HCT116 (cell line): ENCODE results near the gene TBPL1. TPM values are rescaled to one million over a fixed set of nuclear protein-coding genes. Genes with fewer than 3 reads are reported as not detected.
A peak's percentile ranks its signal among the peaks of the same experiment; 100 is the strongest.

ENCODE experiments used
- ATAC-seq: fragments of 200-7000 bp; cut with Tn5 transposase; 2 replicates; pipeline ENCODE4 v1.9.1; 2020; ENCODE audit warnings: mild to moderate bottlenecking, moderate library complexity
- BruUV-seq: library from RNA; stranded (reverse); fragments of 400-500 nt; replicated peaks from 2 replicates; lab custom pipeline; 2021; lab: Mats Ljungman, UMichigan
- CTCF ChIA-PET: fragments of 300-600 bp; sonication (Branson Sonifier 250); formaldehyde crosslinking; loops from one replicate; lab custom pipeline; 2021; ENCODE audit warnings: antibody characterized with exemption; lab: Charles Lee
- POLR2A ChIA-PET: fragments of 300-600, 350-600 bp; sonication (Branson Sonifier 250); formaldehyde crosslinking; loops from one replicate; lab custom pipeline; 2021; ENCODE audit warnings: antibody characterized with exemption; lab: Charles Lee
- RAD21 ChIA-PET, 2 experiments: fragments of 300-600 bp; sonication (Branson Sonifier 250); formaldehyde crosslinking; loops; one replicate each; lab custom pipeline; 2023; ENCODE audit warnings: low total read pairs in 2 of 2; ENCODE audit not compliant: uncharacterized antibody in 2 of 2, unreplicated experiment in 2 of 2, low non-redundant PET in 1 of 2; lab: Charles Lee
- DNase-seq: peaks from one replicate; pipeline ENCODE4 v3.0.0-alpha.2; 2010; ENCODE audit warnings: low read depth, low spot score
- H2AFZ ChIP-seq: fragments of 200-600 bp; shearing (Covaris generic), sonication (generic); 2 replicates; pipeline ENCODE4 v1.6.1; 2017; ENCODE audit warnings: low read depth, mixed run types, mixed read lengths, antibody characterized with exemption, low read length; ENCODE audit not compliant: poor library complexity, severe bottlenecking
- H3K27ac ChIP-seq: 2 replicates; pipeline ENCODE4 v1.5.1; 2012; ENCODE audit warnings: low read depth, low read length
- H3K27me3 ChIP-seq: fragments of 200-600 bp; sonication (generic); 2 replicates; pipeline ENCODE4 v1.6.1; 2016; ENCODE audit warnings: mixed run types, low read length, mixed read lengths; ENCODE audit not compliant: insufficient read depth
- H3K36me3 ChIP-seq, 2 experiments: fragments of 200-500 bp in 1 of 2; fragments of 200-600 bp in 1 of 2; sonication (Bioruptor generic) in 1 of 2; sonication (generic) in 1 of 2; 2 replicates each; pipeline versions ENCODE4 v1.5.1 to v1.6.1; 2014 to 2016; ENCODE audit warnings: low read length in 2 of 2, inconsistent platforms in 1 of 2, mixed read lengths in 1 of 2, mixed run types in 1 of 2; ENCODE audit not compliant: insufficient read depth in 2 of 2, control insufficient read depth in 1 of 2
- H3K4me1 ChIP-seq, 2 experiments: fragments of 200-600 bp in 1 of 2; sonication (generic) in 1 of 2; 2 replicates each; pipeline versions ENCODE4 v1.5.1 to v1.6.1; 2012 to 2017; ENCODE audit warnings: low read length in 2 of 2, inconsistent platforms in 1 of 2, mild to moderate bottlenecking in 1 of 2, mixed read lengths in 1 of 2, mixed run types in 1 of 2, moderate library complexity in 1 of 2; ENCODE audit not compliant: insufficient read depth in 2 of 2, control insufficient read depth in 1 of 2
- H3K4me2 ChIP-seq: fragments of 200-600 bp; sonication (generic); 2 replicates; pipeline ENCODE4 v1.6.1; 2017; ENCODE audit warnings: mixed run types, low read length, mixed read lengths
- H3K4me3 ChIP-seq, 2 experiments: fragments of 200-600 bp in 1 of 2; sonication (generic) in 1 of 2; replicated peaks in 1 of 2; 2 replicates each; pipeline ENCODE4 v1.5.1; 2011 to 2016; ENCODE audit warnings: low read length in 2 of 2, control low read depth in 1 of 2, low read depth in 1 of 2, mild to moderate bottlenecking in 1 of 2, mixed read lengths in 1 of 2, mixed run types in 1 of 2
- H3K79me2 ChIP-seq: fragments of 200-600 bp; sonication (generic); 2 replicates; pipeline ENCODE4 v1.6.1; 2017; ENCODE audit warnings: mild to moderate bottlenecking, mixed run types, low read length, moderate library complexity, mixed read lengths; ENCODE audit not compliant: insufficient read depth
- H3K9ac ChIP-seq: fragments of 200-600 bp; sonication (generic); 2 replicates; pipeline ENCODE4 v1.6.1; 2016; ENCODE audit warnings: low read length, mixed read lengths
- H3K9me2 ChIP-seq: fragments of 200-600 bp; sonication (generic), shearing (Covaris generic); 2 replicates; pipeline ENCODE4 v1.6.1; 2017; ENCODE audit warnings: mixed run types, mild to moderate bottlenecking, moderate library complexity; ENCODE audit not compliant: insufficient read depth
- H3K9me3 ChIP-seq, 2 experiments: fragments of 200-500 bp in 1 of 2; fragments of 200-600 bp in 1 of 2; sonication (Bioruptor generic) in 1 of 2; sonication (generic) in 1 of 2; 2 replicates each; pipeline ENCODE4 v1.6.1; 2014 to 2017; ENCODE audit warnings: low read length in 2 of 2, mixed read lengths in 2 of 2, inconsistent platforms in 1 of 2, low read depth in 1 of 2, mild to moderate bottlenecking in 1 of 2, mixed run types in 1 of 2, moderate library complexity in 1 of 2; ENCODE audit not compliant: control insufficient read depth in 1 of 2, insufficient read depth in 1 of 2
- H4K20me1 ChIP-seq: fragments of 200-600 bp; sonication (generic), shearing (Covaris generic); 2 replicates; pipeline ENCODE4 v1.6.1; 2017; ENCODE audit warnings: mixed run types, mild to moderate bottlenecking, moderate library complexity; ENCODE audit not compliant: insufficient read depth
- ATF3 ChIP-seq: IDR thresholded peaks from 2 replicates; pipeline ENCODE4 v1.6.1; 2012
- CBX3 ChIP-seq: IDR thresholded peaks from 2 replicates; pipeline ENCODE4 v1.6.1; 2012; ENCODE audit warnings: low read depth
- CEBPB ChIP-seq: IDR thresholded peaks from 2 replicates; pipeline ENCODE4 v1.6.1; 2012; ENCODE audit warnings: low read depth
- CTCF ChIP-seq, 3 experiments: fragments of 200-600 bp in 1 of 3; sonication (generic) in 1 of 3; IDR thresholded peaks in 2 of 3; conservative IDR thresholded peaks in 1 of 3; 2 replicates each; pipeline ENCODE4 v1.5.1; 2012 to 2017; ENCODE audit warnings: low read depth in 2 of 3, low read length in 2 of 3, antibody characterized with exemption in 1 of 3, borderline replicate concordance in 1 of 3, control low read depth in 1 of 3, mild to moderate bottlenecking in 1 of 3, mixed read lengths in 1 of 3, mixed run types in 1 of 3, moderate library complexity in 1 of 3; ENCODE audit not compliant: insufficient read depth in 1 of 3
- EGR1 ChIP-seq: IDR thresholded peaks from 2 replicates; pipeline ENCODE4 v1.6.1; 2012; ENCODE audit warnings: low read depth
- ELF1 ChIP-seq: IDR thresholded peaks from 2 replicates; pipeline ENCODE4 v1.6.1; 2012; ENCODE audit warnings: low read depth, borderline replicate concordance
- EZH2phosphoT487 ChIP-seq: fragments of 200-600 bp; IDR thresholded peaks from 2 replicates; pipeline ENCODE4 v1.6.1; 2018; ENCODE audit warnings: antibody characterized with exemption, borderline replicate concordance
- FOSL1 ChIP-seq: IDR thresholded peaks from 2 replicates; pipeline ENCODE4 v1.6.1; 2012; ENCODE audit warnings: low read depth
- POLR2A ChIP-seq: IDR thresholded peaks from 2 replicates; pipeline ENCODE4 v1.7.0; 2011; ENCODE audit warnings: borderline replicate concordance; ENCODE audit not compliant: insufficient read depth, insufficient read length; ENCODE audit errors: extremely low read depth
- POLR2AphosphoS5 ChIP-seq: IDR thresholded peaks from 2 replicates; pipeline ENCODE4 v1.6.1; 2011; ENCODE audit warnings: mild to moderate bottlenecking, low read depth, low read length, moderate library complexity
- RAD21 ChIP-seq: IDR thresholded peaks from 2 replicates; pipeline ENCODE4 v1.6.1; 2012; ENCODE audit warnings: low read depth, mild to moderate bottlenecking
- SIN3A ChIP-seq: IDR thresholded peaks from 2 replicates; pipeline ENCODE4 v1.6.1; 2012; ENCODE audit warnings: low read depth
- TCF7L2 ChIP-seq: IDR thresholded peaks from 2 replicates; pipeline ENCODE4 v1.7.0; 2011; ENCODE audit warnings: borderline replicate concordance, inconsistent platforms; ENCODE audit not compliant: insufficient read depth, insufficient read length; ENCODE audit errors: extremely low read depth
- ZFX ChIP-seq: fragments of 450-650 bp; IDR thresholded peaks from 2 replicates; pipeline ENCODE4 v1.6.1; 2017
- ZNF274 ChIP-seq: fragments of 200-500 bp; sonication (Bioruptor generic); IDR thresholded peaks from 2 replicates; pipeline ENCODE4 v1.6.1; 2014; ENCODE audit warnings: mild to moderate bottlenecking, low read depth, low read length, inconsistent platforms
- intact Hi-C: fragments of 100-400 bp; cut with micrococcal nuclease; formaldehyde crosslinking; loops from 2 replicates; pipeline ENCODE4 v1.10.0; 2022
- total RNA-seq: library from RNA; stranded (reverse); gene quantifications from one replicate; pipeline ENCODE4 v1.2.1, GENCODE V29; 2021; ENCODE audit not compliant: unreplicated experiment
- TF ChIP-seq, protein P1 (sequence below): IDR thresholded peaks from 2 replicates; pipeline ENCODE4 v1.6.1; 2011; ENCODE audit warnings: mild to moderate bottlenecking, low read length, moderate library complexity; ENCODE audit not compliant: insufficient replicate concordance; ENCODE audit errors: extremely low read depth
- TF ChIP-seq, protein P2 (sequence below): IDR thresholded peaks from 2 replicates; pipeline ENCODE4 v1.6.1; 2012; ENCODE audit warnings: low read depth

TBPL1 gene
- total RNA-seq, 1 experiment from 2014 or later: 34.9 TPM

DNA sequence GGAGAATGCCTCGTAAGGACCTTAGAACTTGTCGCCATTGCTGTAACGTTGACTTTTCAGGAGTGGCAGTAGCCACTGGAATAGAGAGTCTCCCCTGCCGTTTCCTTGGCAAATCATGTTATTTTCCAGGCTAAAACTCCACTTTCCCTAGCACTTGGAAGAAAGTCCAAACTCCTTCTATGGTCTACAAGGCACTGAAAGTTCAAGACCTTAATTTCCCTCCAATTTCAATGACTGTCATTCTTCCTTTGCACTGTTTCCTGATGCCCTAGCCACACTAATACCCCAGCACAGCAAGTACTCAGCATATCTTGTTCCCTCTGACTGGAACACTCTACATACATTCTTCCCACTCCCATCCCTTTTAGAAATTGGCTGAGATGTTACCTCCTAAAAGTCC lies 1.8 kb upstream of the TBPL1 start:
- intact Hi-C loops: no loop called here
- Histone ChIP-seq H4K20me1 (no peaks in the 10 kb centered on the region), H3K79me2 (peaks cover 31% of the 10 kb centered on the region), H3K9ac (no peak overlapping the region), H3K27ac (no peak overlapping the region; the same call in 1 of the 2 replicates), H3K36me3 (no peaks in the 10 kb centered on the region)
- BruUV-seq: no TSS peak
- TF ChIP-seq SIN3A: no peak
- no peak for TF ChIP-seq ELF1
- no peak for TF ChIP-seq TCF7L2
- TF ChIP-seq CTCF (IDR thresholded peaks at IDR 0.05 in 2 of 3, conservative IDR thresholded peaks at IDR 0.05 in 1 of 3; ENCODE audit: borderline replicate concordance in 1 of 3, insufficient read depth in 1 of 3, low read depth in 2 of 3, low read length in 2 of 3): no peak
- no peak for TF ChIP-seq ZFX
- TF ChIP-seq CEBPB: no peak
- TF ChIP-seq, protein P1, sequence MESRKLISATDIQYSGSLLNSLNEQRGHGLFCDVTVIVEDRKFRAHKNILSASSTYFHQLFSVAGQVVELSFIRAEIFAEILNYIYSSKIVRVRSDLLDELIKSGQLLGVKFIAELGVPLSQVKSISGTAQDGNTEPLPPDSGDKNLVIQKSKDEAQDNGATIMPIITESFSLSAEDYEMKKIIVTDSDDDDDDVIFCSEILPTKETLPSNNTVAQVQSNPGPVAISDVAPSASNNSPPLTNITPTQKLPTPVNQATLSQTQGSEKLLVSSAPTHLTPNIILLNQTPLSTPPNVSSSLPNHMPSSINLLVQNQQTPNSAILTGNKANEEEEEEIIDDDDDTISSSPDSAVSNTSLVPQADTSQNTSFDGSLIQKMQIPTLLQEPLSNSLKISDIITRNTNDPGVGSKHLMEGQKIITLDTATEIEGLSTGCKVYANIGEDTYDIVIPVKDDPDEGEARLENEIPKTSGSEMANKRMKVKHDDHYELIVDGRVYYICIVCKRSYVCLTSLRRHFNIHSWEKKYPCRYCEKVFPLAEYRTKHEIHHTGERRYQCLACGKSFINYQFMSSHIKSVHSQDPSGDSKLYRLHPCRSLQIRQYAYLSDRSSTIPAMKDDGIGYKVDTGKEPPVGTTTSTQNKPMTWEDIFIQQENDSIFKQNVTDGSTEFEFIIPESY: no peak
- TF ChIP-seq CBX3: no peak
- TF ChIP-seq, protein P2, sequence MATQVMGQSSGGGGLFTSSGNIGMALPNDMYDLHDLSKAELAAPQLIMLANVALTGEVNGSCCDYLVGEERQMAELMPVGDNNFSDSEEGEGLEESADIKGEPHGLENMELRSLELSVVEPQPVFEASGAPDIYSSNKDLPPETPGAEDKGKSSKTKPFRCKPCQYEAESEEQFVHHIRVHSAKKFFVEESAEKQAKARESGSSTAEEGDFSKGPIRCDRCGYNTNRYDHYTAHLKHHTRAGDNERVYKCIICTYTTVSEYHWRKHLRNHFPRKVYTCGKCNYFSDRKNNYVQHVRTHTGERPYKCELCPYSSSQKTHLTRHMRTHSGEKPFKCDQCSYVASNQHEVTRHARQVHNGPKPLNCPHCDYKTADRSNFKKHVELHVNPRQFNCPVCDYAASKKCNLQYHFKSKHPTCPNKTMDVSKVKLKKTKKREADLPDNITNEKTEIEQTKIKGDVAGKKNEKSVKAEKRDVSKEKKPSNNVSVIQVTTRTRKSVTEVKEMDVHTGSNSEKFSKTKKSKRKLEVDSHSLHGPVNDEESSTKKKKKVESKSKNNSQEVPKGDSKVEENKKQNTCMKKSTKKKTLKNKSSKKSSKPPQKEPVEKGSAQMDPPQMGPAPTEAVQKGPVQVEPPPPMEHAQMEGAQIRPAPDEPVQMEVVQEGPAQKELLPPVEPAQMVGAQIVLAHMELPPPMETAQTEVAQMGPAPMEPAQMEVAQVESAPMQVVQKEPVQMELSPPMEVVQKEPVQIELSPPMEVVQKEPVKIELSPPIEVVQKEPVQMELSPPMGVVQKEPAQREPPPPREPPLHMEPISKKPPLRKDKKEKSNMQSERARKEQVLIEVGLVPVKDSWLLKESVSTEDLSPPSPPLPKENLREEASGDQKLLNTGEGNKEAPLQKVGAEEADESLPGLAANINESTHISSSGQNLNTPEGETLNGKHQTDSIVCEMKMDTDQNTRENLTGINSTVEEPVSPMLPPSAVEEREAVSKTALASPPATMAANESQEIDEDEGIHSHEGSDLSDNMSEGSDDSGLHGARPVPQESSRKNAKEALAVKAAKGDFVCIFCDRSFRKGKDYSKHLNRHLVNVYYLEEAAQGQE: no peak
- no peak for TF ChIP-seq EGR1
- TF ChIP-seq ATF3: no peak
- no peak for TF ChIP-seq POLR2A
- TF ChIP-seq EZH2phosphoT487: no peak
- TF ChIP-seq POLR2AphosphoS5: no peak
- TF ChIP-seq ZNF274: no peak
- TF ChIP-seq FOSL1: no peak
- TF ChIP-seq RAD21: no peak
- TF ChIP-seq, all 23 proteins: peak for 0
- ChIA-PET RAD21 (no interaction called here), POLR2A (no interaction called here), CTCF (no interaction called here)
- peaks cover 6 to 14% of the 10 kb centered on the region in 2 experiments; a peak in 3 of 4 replicates for H3K4me1 ChIP-seq
- peak overlapping the region in 1 of 2 experiments; percentile 87; a peak in 2 of 4 replicates for H3K4me3 ChIP-seq
- H3K9me3 ChIP-seq: no peaks in the 10 kb centered on the region
- peak overlapping the region; percentile 92 for H2AFZ ChIP-seq
- ATAC-seq: no peak
- H3K27me3 ChIP-seq: no peaks in the 10 kb centered on the region
- no peaks in the 10 kb centered on the region for H3K9me2 ChIP-seq
- DNase-seq: no peak
- H3K4me2 ChIP-seq: peak overlapping the region; percentile 71
